MM.1S (cell line): ENCODE results near the gene ALPK3.

Experiments
- DNase-seq: peaks from one replicate; pipeline ENCODE4 v3.0.0-alpha.2; 2015
- H2AFZ ChIP-seq: fragments of 300-600 bp; sonication (generic); 2 replicates; pipeline ENCODE4 v1.6.0; 2016; ENCODE audit warnings: antibody characterized with exemption, low read length
- H3F3A ChIP-seq: fragments of 300-600 bp; sonication (generic); 2 replicates; pipeline ENCODE4 v1.6.1; 2016; ENCODE audit warnings: mild to moderate bottlenecking, antibody characterized with exemption, low read length, moderate library complexity, mixed read lengths; ENCODE audit not compliant: insufficient read depth
- H3K27ac ChIP-seq: fragments of 300-600 bp; sonication (generic); 2 replicates; pipeline ENCODE4 v1.5.1; 2016; ENCODE audit warnings: mild to moderate bottlenecking, low read length
- H3K27me3 ChIP-seq: fragments of 300-600 bp; sonication (generic); replicated peaks from 2 replicates; pipeline ENCODE4 v1.6.0; 2016; ENCODE audit warnings: low read length; ENCODE audit not compliant: insufficient read depth
- H3K36me3 ChIP-seq: fragments of 300-600 bp; sonication (generic); replicated peaks from 2 replicates; pipeline ENCODE4 v1.6.1; 2016; ENCODE audit warnings: mild to moderate bottlenecking, low read length, mixed read lengths; ENCODE audit not compliant: insufficient read depth
- H3K4me1 ChIP-seq: fragments of 300-600 bp; sonication (generic); 2 replicates; pipeline ENCODE4 v1.6.1; 2016; ENCODE audit warnings: low read length, mixed read lengths
- H3K4me2 ChIP-seq: fragments of 300-600 bp; sonication (generic); 2 replicates; pipeline ENCODE4 v1.6.0; 2016; ENCODE audit warnings: low read depth, low read length
- H3K4me3 ChIP-seq: fragments of 300-600 bp; sonication (generic); 2 replicates; pipeline ENCODE4 v1.5.1; 2016; ENCODE audit warnings: low read length, mixed read lengths
- H3K79me2 ChIP-seq: fragments of 300-600 bp; sonication (generic); 2 replicates; pipeline ENCODE4 v1.6.1; 2016; ENCODE audit warnings: mixed run types, low read length, mixed read lengths
- H3K9ac ChIP-seq: fragments of 300-600 bp; sonication (generic); 2 replicates; pipeline ENCODE4 v1.6.1; 2016; ENCODE audit warnings: low read length, mixed read lengths
- H3K9me2 ChIP-seq: fragments of 300-600 bp; sonication (generic); replicated peaks from 2 replicates; pipeline ENCODE4 v1.6.1; 2016; ENCODE audit warnings: mild to moderate bottlenecking, low read length, mixed read lengths; ENCODE audit not compliant: insufficient read depth
- H3K9me3 ChIP-seq: fragments of 300-600 bp; sonication (generic); replicated peaks from 2 replicates; pipeline ENCODE4 v1.6.1; 2016; ENCODE audit warnings: mild to moderate bottlenecking, low read length, mixed read lengths; ENCODE audit not compliant: insufficient read depth
- H4K20me1 ChIP-seq: fragments of 300-600 bp; sonication (generic); 2 replicates; pipeline ENCODE4 v1.6.1; 2016; ENCODE audit warnings: mild to moderate bottlenecking, low read length, moderate library complexity, mixed read lengths; ENCODE audit not compliant: insufficient read depth
- CTCF ChIP-seq: fragments of 300-600 bp; sonication (generic); IDR thresholded peaks from 2 replicates; pipeline ENCODE4 v1.5.1; 2016; ENCODE audit warnings: antibody characterized with exemption, low read length, mixed read lengths
- EZH2 ChIP-seq: fragments of 300-600 bp; sonication (generic); optimal IDR thresholded peaks from 2 replicates; pipeline ENCODE3; 2017; ENCODE audit warnings: low read depth, mild to moderate bottlenecking, antibody characterized with exemption, low read length, mixed read lengths
- EZH2phosphoT487 ChIP-seq: fragments of 300-600 bp; sonication (generic); IDR thresholded peaks from 2 replicates; pipeline ENCODE4 v1.6.1; 2018; ENCODE audit warnings: antibody characterized with exemption, low read length

ALPK3 gene

DNA sequence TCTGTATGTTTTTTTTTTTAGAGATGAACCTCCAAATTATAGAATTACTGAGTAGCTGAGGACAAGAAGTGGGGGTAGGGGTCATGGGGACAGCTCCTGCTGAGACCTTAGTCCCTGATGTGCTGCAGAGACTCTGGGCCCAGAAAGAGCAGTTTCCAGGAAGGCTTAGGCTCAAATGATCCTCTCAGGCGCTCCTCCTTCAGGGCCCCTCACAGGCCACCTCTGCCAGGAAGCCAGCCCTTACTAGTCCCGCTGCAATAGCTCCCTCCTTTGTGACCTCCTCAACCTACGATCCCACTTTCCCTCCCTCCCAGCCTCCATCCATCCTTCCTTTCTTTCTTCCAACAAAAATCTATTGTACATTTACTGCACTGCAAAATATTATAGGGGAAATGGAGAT lies 91.9 kb downstream of the ALPK3 start:
- Histone ChIP-seq H3K9me2 (no peaks in the 10 kb centered on the region), H3K9me3 (no peaks in the 10 kb centered on the region), H3F3A (no peaks in the 10 kb centered on the region), H4K20me1 (no peaks in the 10 kb centered on the region), H3K4me1 (0 out of 2 replicates have a peak, but pooled peaks cover 5% of the 10 kb centered on the region), H3K79me2 (no peaks in the 10 kb centered on the region), H2AFZ (no peak overlapping the region), H3K4me2 (no peak overlapping the region), H3K27me3 (no peaks in the 10 kb centered on the region), H3K27ac (no peak overlapping the region), H3K4me3 (no peak overlapping the region), H3K36me3 (no peaks in the 10 kb centered on the region), H3K9ac (no peak overlapping the region)
- no peak for DNase-seq
- TF ChIP-seq EZH2, result no peak
- no peak for TF ChIP-seq CTCF
- TF ChIP-seq EZH2phosphoT487, result no peak

- H3K4me1 ChIP-seq, result peaks cover 12% of the 10 kb centered on the region; the same call in 1 of the 2 replicates
- H3K9ac ChIP-seq, result no peak overlapping the region
- no peak for TF ChIP-seq EZH2
- no peak for TF ChIP-seq CTCF
- TF ChIP-seq EZH2phosphoT487, result no peak
- no peaks in the 10 kb centered on the region for H3K9me2 ChIP-seq
- H3K27ac ChIP-seq, result no peak overlapping the region
- no peaks in the 10 kb centered on the region for H3K9me3 ChIP-seq
- H3K79me2 ChIP-seq, result no peaks in the 10 kb centered on the region
- H3K4me3 ChIP-seq, result no peak overlapping the region
- no peaks in the 10 kb centered on the region for H3K36me3 ChIP-seq
- no peak overlapping the region for H3K4me2 ChIP-seq
- no peak overlapping the region for H2AFZ ChIP-seq
- no peaks in the 10 kb centered on the region for H3K27me3 ChIP-seq
- DNase-seq, result no peak
- no peaks in the 10 kb centered on the region for H3F3A ChIP-seq
- no peaks in the 10 kb centered on the region for H4K20me1 ChIP-seq
Measured at GRCh38 chr15:84909782-84910181, 92.6 kb downstream of the ALPK3 start.

GRCh38 chr15:84910928-84911623 lies 93.9 kb downstream of the ALPK3 start:
- Histone ChIP-seq H4K20me1 (no peaks in the 10 kb centered on the region), H3K9ac (no peak overlapping the region), H3K27ac (no peak overlapping the region), H3K9me3 (no peaks in the 10 kb centered on the region), H3F3A (no peaks in the 10 kb centered on the region), H3K27me3 (no peaks in the 10 kb centered on the region), H3K4me3 (no peak overlapping the region), H3K9me2 (no peaks in the 10 kb centered on the region), H3K79me2 (no peaks in the 10 kb centered on the region), H3K4me2 (no peak overlapping the region), H3K4me1 (peaks cover 20% of the 10 kb centered on the region), H2AFZ (no peak overlapping the region), H3K36me3 (no peaks in the 10 kb centered on the region)
- TF ChIP-seq EZH2, result no peak
- no peak for TF ChIP-seq CTCF
- no peak for TF ChIP-seq EZH2phosphoT487
- DNase-seq, result no peak
